HG03432 (cell line): ENCODE measurements around the gene C11orf68.
"Not testable (repeated sequence)": the region's sequence is repeated elsewhere in the genome, so short reads cannot be mapped to it uniquely, and the experiment has no call there.

Experiments used
- ATAC-seq: cut with Tn5 transposase; IDR thresholded peaks from one replicate; pipeline ENCODE4 v1.9.1; 2021; ENCODE audit warnings: mild to moderate bottlenecking, moderate library complexity; ENCODE audit not compliant: unreplicated experiment

C11orf68 gene

GRCh38 chr11:65915821-65916251, 3.0 kb downstream of the C11orf68 start:
- ATAC-seq = no peak

- no peak for ATAC-seq
Observed at GRCh38 chr11:65915101-65915820, 3.6 kb downstream of the C11orf68 start.

GRCh38 chr11:65912845-65913244, 6.0 kb downstream of the C11orf68 start:
- no peak for ATAC-seq

- ATAC-seq = no peak
Observed at GRCh38 chr11:65911682-65912568, 6.9 kb downstream of the C11orf68 start.

- ATAC-seq = no peak
Observed at GRCh38 chr11:65907878-65908277, 11.0 kb downstream of the C11orf68 start.

GRCh38 chr11:65906602-65907001, 12.3 kb downstream of the C11orf68 start:
- no peak for ATAC-seq

- ATAC-seq = no peak
Observed at GRCh38 chr11:65903715-65904114, 15.1 kb downstream of the C11orf68 start.

GRCh38 chr11:65903068-65903481, 15.8 kb downstream of the C11orf68 start:
- no peak for ATAC-seq

GRCh38 chr11:65900899-65901180, 18.0 kb downstream of the C11orf68 start:
- no peak for ATAC-seq

- peak; percentile 78 for ATAC-seq
Observed at GRCh38 chr11:65900125-65900898, 18.6 kb downstream of the C11orf68 start, which contains the start of gene FOSL1. FOSL1 (minus strand) TSS chr11:65900388; CDS start chr11:65900339, 49 bp downstream.

GRCh38 chr11:65899356-65900124, 19.3 kb downstream of the C11orf68 start:
- ATAC-seq = peak; percentile 2

- ATAC-seq = no peak
Observed at GRCh38 chr11:65898656-65899355, 20.1 kb downstream of the C11orf68 start.

- ATAC-seq = no peak
Observed at GRCh38 chr11:65897020-65897471, 21.8 kb downstream of the C11orf68 start.

- ATAC-seq = no peak
Observed at GRCh38 chr11:65896034-65896999, 22.5 kb downstream of the C11orf68 start.

- ATAC-seq = no peak
Observed at GRCh38 chr11:65895482-65895981, 23.3 kb downstream of the C11orf68 start.

GRCh38 chr11:65894034-65894591, 24.7 kb downstream of the C11orf68 start:
- ATAC-seq = no peak

GRCh38 chr11:65892661-65893317, 26.1 kb downstream of the C11orf68 start:
- ATAC-seq = no peak

GRCh38 chr11:65892137-65892540, 26.7 kb downstream of the C11orf68 start:
- not testable (repeated sequence) for ATAC-seq
